Caco-2 (cell line): ENCODE results near the gene PPM1L. TPM values are rescaled to one million over a fixed set of nuclear protein-coding genes. Genes with fewer than 3 reads are reported as not detected.

Experiments used
- BruUV-seq: library from RNA; stranded (reverse); fragments of 400-500 nt; replicated peaks from 2 replicates; lab custom pipeline; 2021; lab: Mats Ljungman, UMichigan
- CTCF ChIA-PET: fragments of 300-600 bp; sonication (Branson Sonifier 250); formaldehyde crosslinking; loops from one replicate; lab custom pipeline; 2022; ENCODE audit warnings: antibody characterized with exemption; lab: Charles Lee
- POLR2A ChIA-PET: fragments of 300-600 bp; sonication (Branson Sonifier 250); formaldehyde crosslinking; loops from one replicate; lab custom pipeline; 2022; ENCODE audit warnings: antibody characterized with exemption; lab: Charles Lee
- DNase-seq, 2 experiments: peaks; one replicate each; pipeline versions ENCODE4 v3.0.0 to v3.0.0-alpha.2; 2020 to 2022
- H3K27me3 ChIP-seq: replicated peaks from 2 replicates; pipeline ENCODE4 v1.6.0; 2011; ENCODE audit warnings: low read length; ENCODE audit not compliant: control insufficient read depth, insufficient read depth
- H3K36me3 ChIP-seq: 2 replicates; pipeline ENCODE4 v1.5.1; 2011; ENCODE audit warnings: low read length; ENCODE audit not compliant: control insufficient read depth, insufficient read depth
- H3K4me1 ChIP-seq: fragments of 250-450 bp; sonication (Bioruptor Pico); 2 replicates; pipeline ENCODE4 v1.5.1; 2020; ENCODE audit warnings: mild to moderate bottlenecking
- H3K4me3 ChIP-seq: 2 replicates; pipeline ENCODE4 v1.5.1; 2011; ENCODE audit warnings: low read depth, mild to moderate bottlenecking, control low read depth, low read length
- H3K9me3 ChIP-seq: fragments of 250-450 bp; sonication (Bioruptor Pico); 2 replicates; pipeline ENCODE4 v1.5.1; 2020; ENCODE audit warnings: mild to moderate bottlenecking, moderate library complexity
- H3K27ac Mint-ChIP-seq: one replicate; pipeline ENCODE4 v1.8.0; 2022; ENCODE audit warnings: mixed read lengths; ENCODE audit not compliant: unreplicated experiment
- H3K27me3 Mint-ChIP-seq: one replicate; pipeline ENCODE4 v1.8.0; 2022; ENCODE audit warnings: mixed read lengths; ENCODE audit not compliant: insufficient read depth, unreplicated experiment
- H3K36me3 Mint-ChIP-seq: one replicate; pipeline ENCODE4 v1.8.0; 2022; ENCODE audit warnings: mild to moderate bottlenecking, mixed read lengths; ENCODE audit not compliant: insufficient read depth, unreplicated experiment
- H3K4me1 Mint-ChIP-seq: one replicate; pipeline ENCODE4 v1.8.0; 2022; ENCODE audit warnings: low read depth, mixed read lengths; ENCODE audit not compliant: unreplicated experiment
- H3K4me3 Mint-ChIP-seq: one replicate; pipeline ENCODE4 v1.8.0; 2022; ENCODE audit warnings: mild to moderate bottlenecking, moderate library complexity, mixed read lengths; ENCODE audit not compliant: unreplicated experiment
- H3K9me3 Mint-ChIP-seq: one replicate; pipeline ENCODE4 v1.8.0; 2022; ENCODE audit warnings: mixed read lengths; ENCODE audit not compliant: unreplicated experiment
- CTCF ChIP-seq, 2 experiments: fragments of 200-600 bp in 1 of 2; IDR thresholded peaks; 1 replicate in 1 of 2; 2 replicates in 1 of 2; pipeline versions ENCODE4 v1.5.1 to v1.8.0; 2011 to 2022; ENCODE audit warnings: antibody characterized with exemption in 1 of 2, control low read depth in 1 of 2, inconsistent platforms in 1 of 2, low read depth in 1 of 2, low read length in 1 of 2, mild to moderate bottlenecking in 1 of 2, moderate library complexity in 1 of 2; ENCODE audit not compliant: insufficient read depth in 1 of 2, severe bottlenecking in 1 of 2, unreplicated experiment in 1 of 2
- intact Hi-C: fragments of 100-400 bp; cut with micrococcal nuclease; formaldehyde crosslinking; loops from one replicate; pipeline ENCODE4 v1.10.0; 2022; ENCODE audit not compliant: unreplicated experiment
- total RNA-seq: library from RNA; stranded (reverse); gene quantifications from 2 replicates; pipeline ENCODE4 v1.2.3, GENCODE V29; 2022

PPM1L gene
- total RNA-seq, 1 experiment from 2014 or later: 2.0 TPM

GRCh38 chr3:161070252-161070930 lies 314.4 kb downstream of the PPM1L start:
- intact Hi-C loops: no loop called here
- no peak for DNase-seq
- H3K4me3 ChIP-seq: no peak overlapping the region
- TF ChIP-seq CTCF (IDR thresholded peaks at IDR 0.05; ENCODE audit: insufficient read depth in 1 of 2, low read depth in 1 of 2, low read length in 1 of 2, severe bottlenecking in 1 of 2, unreplicated experiment in 1 of 2): no peak
- H3K27me3 ChIP-seq: no peaks in the 10 kb centered on the region
- Mint-ChIP-seq H3K4me3 (no peak overlapping the region), H3K4me1 (no peaks in the 10 kb centered on the region), H3K36me3 (no peaks in the 10 kb centered on the region), H3K27ac (no peak overlapping the region), H3K27me3 (no peaks in the 10 kb centered on the region), H3K9me3 (no peaks in the 10 kb centered on the region)
- no peaks in the 10 kb centered on the region for H3K4me1 ChIP-seq
- ChIA-PET POLR2A (no interaction called here), CTCF (no interaction called here)
- BruUV-seq: no TSS peak
- no peaks in the 10 kb centered on the region for H3K9me3 ChIP-seq
- H3K36me3 ChIP-seq: no peaks in the 10 kb centered on the region

GRCh38 chr3:161070980-161071663 lies 315.1 kb downstream of the PPM1L start:
- H3K27ac Mint-ChIP-seq: no peak overlapping the region
- no peak for TF ChIP-seq CTCF (IDR thresholded peaks at IDR 0.05; ENCODE audit: insufficient read depth in 1 of 2, low read depth in 1 of 2, low read length in 1 of 2, severe bottlenecking in 1 of 2, unreplicated experiment in 1 of 2)
- H3K4me3 Mint-ChIP-seq: no peak overlapping the region
- intact Hi-C loops: no loop called here
- H3K4me3 ChIP-seq: no peak overlapping the region
- no peaks in the 10 kb centered on the region for H3K27me3 ChIP-seq
- H3K9me3 ChIP-seq: no peaks in the 10 kb centered on the region
- ChIA-PET CTCF (no interaction called here), POLR2A (no interaction called here)
- no peaks in the 10 kb centered on the region for H3K4me1 Mint-ChIP-seq
- H3K9me3 Mint-ChIP-seq: no peaks in the 10 kb centered on the region
- no TSS peak for BruUV-seq
- no peak for DNase-seq
- H3K4me1 ChIP-seq: no peaks in the 10 kb centered on the region
- H3K36me3 Mint-ChIP-seq: no peaks in the 10 kb centered on the region
- no peaks in the 10 kb centered on the region for H3K36me3 ChIP-seq
- H3K27me3 Mint-ChIP-seq: no peaks in the 10 kb centered on the region

GRCh38 chr3:161072211-161072621 lies 316.2 kb downstream of the PPM1L start:
- Histone ChIP-seq H3K4me1 (no peaks in the 10 kb centered on the region), H3K9me3 (no peaks in the 10 kb centered on the region), H3K36me3 (no peaks in the 10 kb centered on the region), H3K27me3 (no peaks in the 10 kb centered on the region), H3K4me3 (no peak overlapping the region)
- intact Hi-C loops: no loop called here
- no peak for TF ChIP-seq CTCF (IDR thresholded peaks at IDR 0.05; ENCODE audit: insufficient read depth in 1 of 2, low read depth in 1 of 2, low read length in 1 of 2, severe bottlenecking in 1 of 2, unreplicated experiment in 1 of 2)
- Mint-ChIP-seq H3K4me1 (no peaks in the 10 kb centered on the region), H3K36me3 (no peaks in the 10 kb centered on the region), H3K4me3 (no peak overlapping the region), H3K27me3 (no peaks in the 10 kb centered on the region), H3K9me3 (no peaks in the 10 kb centered on the region), H3K27ac (no peak overlapping the region)
- DNase-seq: no peak
- BruUV-seq: no TSS peak
- POLR2A ChIA-PET: no interaction called here
- CTCF ChIA-PET: no interaction called here
